Activated CD4-positive, alpha-beta T cell treated with anti-CD3 and anti-CD28 coated beads, Interleukin-2, amount 10 ng/mL, durations not matched to agents 7 days and 5 days (primary cell): Measurements from ENCODE around the gene USP9Y. TPM values are rescaled to one million over a fixed set of nuclear protein-coding genes. Genes with fewer than 3 reads are reported as not detected.
"Not testable (repeated sequence)": the region's sequence is repeated elsewhere in the genome, so short reads cannot be mapped to it uniquely, and the experiment has no call there.

Source experiments
- CTCF ChIA-PET: fragments of 350-600 bp; sonication (Branson Sonifier 250); formaldehyde crosslinking; loops from one replicate; lab custom pipeline; 2021; ENCODE audit warnings: antibody characterized with exemption; lab: Charles Lee
- POLR2A ChIA-PET: fragments of 350-600 bp; sonication (Branson Sonifier 250); formaldehyde crosslinking; loops from one replicate; lab custom pipeline; 2021; ENCODE audit warnings: antibody characterized with exemption; lab: Charles Lee
- DNase-seq: peaks from one replicate; pipeline ENCODE4 v3.0.0-alpha.2; 2020
- H3K27ac Mint-ChIP-seq: one replicate; pipeline ENCODE4 v1.8.0; 2021; ENCODE audit warnings: mild to moderate bottlenecking, moderate library complexity, mixed read lengths
- H3K27me3 Mint-ChIP-seq: one replicate; pipeline ENCODE4 v1.8.0; 2021; ENCODE audit warnings: mixed read lengths
- H3K36me3 Mint-ChIP-seq: one replicate; pipeline ENCODE4 v1.8.0; 2021; ENCODE audit warnings: low read depth, mixed read lengths
- H3K4me1 Mint-ChIP-seq: one replicate; pipeline ENCODE4 v1.8.0; 2021; ENCODE audit warnings: mixed read lengths
- H3K4me3 Mint-ChIP-seq: one replicate; pipeline ENCODE4 v1.8.0; 2021; ENCODE audit warnings: mild to moderate bottlenecking, moderate library complexity, mixed read lengths
- H3K9me3 Mint-ChIP-seq: one replicate; pipeline ENCODE4 v1.8.0; 2021; ENCODE audit warnings: mixed read lengths
- total RNA-seq, 2 experiments: library from RNA; stranded (reverse); gene quantifications; one replicate each; pipeline ENCODE4 v1.2.3, GENCODE V29; 2021

The USP9Y gene, protein sequence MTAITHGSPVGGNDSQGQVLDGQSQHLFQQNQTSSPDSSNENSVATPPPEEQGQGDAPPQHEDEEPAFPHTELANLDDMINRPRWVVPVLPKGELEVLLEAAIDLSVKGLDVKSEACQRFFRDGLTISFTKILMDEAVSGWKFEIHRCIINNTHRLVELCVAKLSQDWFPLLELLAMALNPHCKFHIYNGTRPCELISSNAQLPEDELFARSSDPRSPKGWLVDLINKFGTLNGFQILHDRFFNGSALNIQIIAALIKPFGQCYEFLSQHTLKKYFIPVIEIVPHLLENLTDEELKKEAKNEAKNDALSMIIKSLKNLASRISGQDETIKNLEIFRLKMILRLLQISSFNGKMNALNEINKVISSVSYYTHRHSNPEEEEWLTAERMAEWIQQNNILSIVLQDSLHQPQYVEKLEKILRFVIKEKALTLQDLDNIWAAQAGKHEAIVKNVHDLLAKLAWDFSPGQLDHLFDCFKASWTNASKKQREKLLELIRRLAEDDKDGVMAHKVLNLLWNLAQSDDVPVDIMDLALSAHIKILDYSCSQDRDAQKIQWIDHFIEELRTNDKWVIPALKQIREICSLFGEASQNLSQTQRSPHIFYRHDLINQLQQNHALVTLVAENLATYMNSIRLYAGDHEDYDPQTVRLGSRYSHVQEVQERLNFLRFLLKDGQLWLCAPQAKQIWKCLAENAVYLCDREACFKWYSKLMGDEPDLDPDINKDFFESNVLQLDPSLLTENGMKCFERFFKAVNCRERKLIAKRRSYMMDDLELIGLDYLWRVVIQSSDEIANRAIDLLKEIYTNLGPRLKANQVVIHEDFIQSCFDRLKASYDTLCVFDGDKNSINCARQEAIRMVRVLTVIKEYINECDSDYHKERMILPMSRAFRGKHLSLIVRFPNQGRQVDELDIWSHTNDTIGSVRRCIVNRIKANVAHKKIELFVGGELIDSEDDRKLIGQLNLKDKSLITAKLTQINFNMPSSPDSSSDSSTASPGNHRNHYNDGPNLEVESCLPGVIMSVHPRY (N-terminal part only)
- 10 to 100 TPM; 22.8 to 25.6 TPM for total RNA-seq

- H3K9me3 Mint-ChIP-seq: peaks cover 4% of the 10 kb centered on the region
- ChIA-PET CTCF (no interaction called here), POLR2A (interaction anchor here (0.6 kb wide), 1 partner anchor 18 kb away, joined by 4 read pairs; no protein-coding TSS in a partner anchor)
- peaks cover 2% of the 10 kb centered on the region for H3K4me1 Mint-ChIP-seq
- H3K4me3 Mint-ChIP-seq: no peak within 1 kb of the TSS
- no peak for DNase-seq
- no peaks in the 10 kb centered on the region for H3K27me3 Mint-ChIP-seq
- H3K27ac Mint-ChIP-seq: no peak within 1 kb of the TSS
- H3K36me3 Mint-ChIP-seq: peaks cover 60% of the 10 kb centered on the region
Observed at GRCh38 chrY:12701181-12701695, at the start of gene USP9Y. TSS of gene USP9Y (plus strand) at chrY:12701231. CDS start at chrY:12709448, 8,217 bp downstream.

DNA sequence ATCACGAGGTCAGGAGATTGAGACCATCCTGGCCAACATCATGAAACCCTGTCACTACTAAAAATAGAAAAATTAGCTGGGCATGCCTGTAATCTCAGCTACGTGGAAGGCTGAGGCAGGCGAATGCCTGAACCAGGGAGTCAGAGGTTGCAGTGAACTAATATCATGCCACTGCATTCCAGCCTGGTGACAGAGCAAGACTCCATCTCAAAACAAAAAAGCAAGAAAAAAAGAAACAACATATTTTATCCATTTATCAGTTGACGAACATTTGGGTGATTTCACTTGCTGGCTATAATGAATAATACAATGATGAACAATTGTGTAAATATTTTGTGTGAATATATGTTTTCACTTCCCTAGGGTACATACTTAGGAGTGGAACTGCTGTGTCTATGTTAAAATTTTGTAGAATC, 49.4 kb upstream of the USP9Y start:
- Mint-ChIP-seq H3K36me3 (no peaks in the 10 kb centered on the region), H3K4me3 (no peak overlapping the region)

GRCh38 chrY:12661745-12662681, 39.0 kb upstream of the USP9Y start:
- POLR2A ChIA-PET: interaction anchor here (0.7 kb wide), 1 partner anchor 109 kb away, joined by 3 read pairs; no protein-coding TSS in a partner anchor
- H3K27me3 Mint-ChIP-seq: no peaks in the 10 kb centered on the region
- peak; percentile 81 for DNase-seq
- H3K4me1 Mint-ChIP-seq: peaks cover 18% of the 10 kb centered on the region
- H3K9me3 Mint-ChIP-seq: no peaks in the 10 kb centered on the region
- peaks cover 23% of the 10 kb centered on the region for H3K36me3 Mint-ChIP-seq
- peak overlapping the region; percentile 99 for H3K4me3 Mint-ChIP-seq
- CTCF ChIA-PET: no interaction called here
- H3K27ac Mint-ChIP-seq: peak overlapping the region; percentile 100

More for the DNA sequence above, 49.4 kb upstream of the USP9Y start:
- Mint-ChIP-seq H3K27ac (no peak overlapping the region), H3K9me3 (no peaks in the 10 kb centered on the region), H3K4me1 (no peaks in the 10 kb centered on the region), H3K27me3 (no peaks in the 10 kb centered on the region)
- POLR2A ChIA-PET: no interaction called here
- no peak for DNase-seq
- CTCF ChIA-PET: no interaction called here

GRCh38 chrY:12662745-12663591, 38.1 kb upstream of the USP9Y start:
- peak overlapping the region; percentile 100 for H3K27ac Mint-ChIP-seq
- ChIA-PET POLR2A (no interaction called here), CTCF (no interaction called here)
- DNase-seq: peak; percentile 57
- no peaks in the 10 kb centered on the region for H3K9me3 Mint-ChIP-seq
- H3K4me3 Mint-ChIP-seq: peak overlapping the region; percentile 99
- no peaks in the 10 kb centered on the region for H3K27me3 Mint-ChIP-seq
- H3K36me3 Mint-ChIP-seq: peaks cover 28% of the 10 kb centered on the region
- H3K4me1 Mint-ChIP-seq: peaks cover 18% of the 10 kb centered on the region

- H3K27ac Mint-ChIP-seq: peak overlapping the region; percentile 100
- peak overlapping the region; percentile 99 for H3K4me3 Mint-ChIP-seq
- CTCF ChIA-PET, H3K27me3 Mint-ChIP-seq, POLR2A ChIA-PET, H3K9me3 Mint-ChIP-seq: not testable (repeated sequence)
- H3K36me3 Mint-ChIP-seq: peaks cover 31% of the 10 kb centered on the region
- peaks cover 22% of the 10 kb centered on the region for H3K4me1 Mint-ChIP-seq
- DNase-seq: peak; percentile 8
Observed at GRCh38 chrY:12663845-12664244, 37.2 kb upstream of the USP9Y start.

GRCh38 chrY:12678111-12678510, 22.9 kb upstream of the USP9Y start:
- POLR2A ChIA-PET: no interaction called here
- H3K27me3 Mint-ChIP-seq: no peaks in the 10 kb centered on the region
- CTCF ChIA-PET: no interaction called here
- H3K4me3 Mint-ChIP-seq: no peak overlapping the region
- H3K27ac Mint-ChIP-seq: no peak overlapping the region
- peaks cover 2% of the 10 kb centered on the region for H3K9me3 Mint-ChIP-seq
- peaks cover 21% of the 10 kb centered on the region for H3K36me3 Mint-ChIP-seq
- peaks cover 9% of the 10 kb centered on the region for H3K4me1 Mint-ChIP-seq
- no peak for DNase-seq

DNA sequence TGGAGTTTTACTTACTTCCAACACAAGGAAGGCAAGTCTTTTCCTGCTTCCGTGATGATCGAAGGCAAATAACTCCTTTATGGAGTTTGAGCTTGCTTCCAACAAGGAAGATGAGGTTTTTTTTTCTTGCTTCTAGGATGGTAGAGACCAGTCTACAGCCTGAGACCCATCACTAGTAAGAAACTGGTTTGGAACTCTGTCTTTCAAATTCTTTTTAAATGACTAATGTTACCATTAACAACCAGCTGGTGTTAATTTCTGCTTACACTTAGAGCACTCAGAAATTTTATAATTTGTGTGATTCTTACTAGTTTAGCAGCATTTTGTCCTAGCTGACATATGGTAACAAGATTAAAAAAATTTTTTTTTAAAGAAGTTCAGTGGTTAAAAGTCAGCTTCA, 19.5 kb upstream of the USP9Y start:
- no peak for DNase-seq
- ChIA-PET POLR2A (no interaction called here), CTCF (no interaction called here)
- no peak overlapping the region for H3K27ac Mint-ChIP-seq
- H3K4me3 Mint-ChIP-seq: no peak overlapping the region
- H3K4me1 Mint-ChIP-seq: peaks cover 9% of the 10 kb centered on the region
- peaks cover 1% of the 10 kb centered on the region for H3K9me3 Mint-ChIP-seq
- H3K36me3 Mint-ChIP-seq: peaks cover 32% of the 10 kb centered on the region
- no peaks in the 10 kb centered on the region for H3K27me3 Mint-ChIP-seq

GRCh38 chrY:12688337-12688736, 12.7 kb upstream of the USP9Y start:
- H3K36me3 Mint-ChIP-seq: peaks cover 66% of the 10 kb centered on the region
- no peak overlapping the region for H3K27ac Mint-ChIP-seq
- CTCF ChIA-PET: no interaction called here
- POLR2A ChIA-PET: no interaction called here
- H3K4me1 Mint-ChIP-seq: no peaks in the 10 kb centered on the region
- no peak for DNase-seq
- no peaks in the 10 kb centered on the region for H3K27me3 Mint-ChIP-seq
- peaks cover 11% of the 10 kb centered on the region for H3K9me3 Mint-ChIP-seq
- no peak overlapping the region for H3K4me3 Mint-ChIP-seq

DNA sequence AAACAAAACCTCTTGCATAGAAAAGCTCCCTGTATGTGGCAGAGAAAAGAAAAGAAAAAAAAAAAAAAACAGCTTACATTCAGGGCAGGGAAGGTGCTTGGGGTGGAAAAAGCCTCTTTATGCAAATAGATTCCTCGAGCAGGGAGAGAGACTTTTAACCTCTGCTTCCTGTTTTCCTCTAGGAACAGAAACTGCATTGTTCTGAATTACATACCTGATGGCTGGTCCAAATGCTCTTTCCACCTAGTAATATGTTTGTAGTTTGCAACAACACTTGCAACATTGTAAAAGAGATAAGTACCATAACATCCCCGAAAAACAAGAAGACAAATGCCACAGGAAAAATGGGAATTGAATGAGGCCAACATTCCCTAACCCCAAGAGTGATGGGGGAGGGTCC, 944 bp upstream of the USP9Y start:
- POLR2A ChIA-PET: no interaction called here

DNA sequence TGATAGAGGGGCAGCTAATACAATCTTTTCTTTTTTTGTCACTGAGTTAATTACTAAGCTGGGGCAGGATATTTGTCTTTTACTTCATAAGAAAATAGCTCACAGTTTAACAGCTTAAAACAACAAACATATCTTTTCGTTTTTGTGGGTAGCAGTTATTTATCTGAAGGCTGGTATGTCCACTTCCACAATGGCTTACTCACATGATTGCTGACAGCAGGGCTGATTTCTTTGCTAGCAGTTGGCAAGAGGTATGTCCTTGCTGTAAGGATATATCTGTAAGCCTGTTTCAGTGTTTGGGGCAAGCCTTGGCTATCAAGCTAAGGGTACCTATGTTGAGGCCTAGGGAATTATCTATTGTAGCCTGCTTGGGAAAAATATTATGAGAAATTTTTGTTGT, 1.1 kb downstream of the USP9Y start:
- H3K9me3 Mint-ChIP-seq: peaks cover 4% of the 10 kb centered on the region
- H3K36me3 Mint-ChIP-seq: peaks cover 61% of the 10 kb centered on the region
- no peak overlapping the region for H3K27ac Mint-ChIP-seq
- H3K4me3 Mint-ChIP-seq: no peak overlapping the region
- H3K4me1 Mint-ChIP-seq: peaks cover 2% of the 10 kb centered on the region
- no peak for DNase-seq
- no peaks in the 10 kb centered on the region for H3K27me3 Mint-ChIP-seq
- CTCF ChIA-PET: no interaction called here
- POLR2A ChIA-PET: interaction anchor here (0.6 kb wide), 1 partner anchor 17 kb away, joined by 4 read pairs; no protein-coding TSS in a partner anchor

More for the DNA sequence above, 944 bp upstream of the USP9Y start:
- H3K36me3 Mint-ChIP-seq: peaks cover 56% of the 10 kb centered on the region
- DNase-seq: no peak
- H3K27me3 Mint-ChIP-seq: no peaks in the 10 kb centered on the region
- CTCF ChIA-PET: no interaction called here
- H3K4me3 Mint-ChIP-seq: no peak overlapping the region
- H3K9me3 Mint-ChIP-seq: peaks cover 4% of the 10 kb centered on the region
- no peak overlapping the region for H3K27ac Mint-ChIP-seq
- peaks cover 2% of the 10 kb centered on the region for H3K4me1 Mint-ChIP-seq

- H3K4me3 Mint-ChIP-seq: no peak overlapping the region
- no peaks in the 10 kb centered on the region for H3K9me3 Mint-ChIP-seq
- POLR2A ChIA-PET: no interaction called here
- H3K4me1 Mint-ChIP-seq: no peaks in the 10 kb centered on the region
- no peaks in the 10 kb centered on the region for H3K27me3 Mint-ChIP-seq
- H3K27ac Mint-ChIP-seq: no peak overlapping the region
- H3K36me3 Mint-ChIP-seq: peaks cover 20% of the 10 kb centered on the region
- DNase-seq: no peak
- CTCF ChIA-PET: no interaction called here
Observed at GRCh38 chrY:12710460-12710859, 9.4 kb downstream of the USP9Y start.
